Endothelial cell (in vitro differentiated cells): Measurements from ENCODE around the gene CSH2. TPM values are rescaled to one million over a fixed set of nuclear protein-coding genes. Genes with fewer than 3 reads are reported as not detected.

Experiments used
- DNase-seq: peaks from one replicate; pipeline ENCODE4 v3.0.0; 2021; ENCODE audit warnings: low spot score
- H3K27ac Mint-ChIP-seq: one replicate; pipeline ENCODE4 v1.8.0; 2021; ENCODE audit warnings: mixed read lengths, inconsistent platforms; ENCODE audit not compliant: unreplicated experiment
- H3K27me3 Mint-ChIP-seq: one replicate; pipeline ENCODE4 v1.8.0; 2021; ENCODE audit warnings: mild to moderate bottlenecking, moderate library complexity, mixed read lengths, inconsistent platforms; ENCODE audit not compliant: unreplicated experiment
- H3K36me3 Mint-ChIP-seq: one replicate; pipeline ENCODE4 v1.8.0; 2021; ENCODE audit warnings: mild to moderate bottlenecking, low read depth, mixed read lengths, inconsistent platforms; ENCODE audit not compliant: unreplicated experiment
- H3K4me1 Mint-ChIP-seq: one replicate; pipeline ENCODE4 v1.8.0; 2021; ENCODE audit warnings: mild to moderate bottlenecking, mixed read lengths, inconsistent platforms; ENCODE audit not compliant: unreplicated experiment
- H3K4me3 Mint-ChIP-seq: one replicate; pipeline ENCODE4 v1.8.0; 2021; ENCODE audit warnings: mild to moderate bottlenecking, mixed read lengths, inconsistent platforms; ENCODE audit not compliant: unreplicated experiment
- H3K9me3 Mint-ChIP-seq: one replicate; pipeline ENCODE4 v1.8.0; 2021; ENCODE audit warnings: mixed read lengths, inconsistent platforms; ENCODE audit not compliant: unreplicated experiment
- CTCF ChIP-seq: fragments of 200-600 bp; sonication (generic); IDR thresholded peaks from one replicate; pipeline ENCODE4 v1.5.0; 2021; ENCODE audit warnings: antibody characterized with exemption; ENCODE audit not compliant: unreplicated experiment
- total RNA-seq: library from RNA; stranded (reverse); fragmentation: NEBNext Ultra II Directional; extraction: Animal tissue kit (Norgen Biotek cat#: 25700); gene quantifications from one replicate; pipeline ENCODE4 v1.2.1, GENCODE V29; 2021; ENCODE audit not compliant: unreplicated experiment

Gene CSH2
- total RNA-seq, 1 donor from 2014 or later: not detected

- Mint-ChIP-seq H3K4me3 (no peak overlapping the region), H3K4me1 (peaks cover 20% of the 10 kb centered on the region), H3K9me3 (no peaks in the 10 kb centered on the region), H3K27ac (no peak overlapping the region), H3K27me3 (peaks cover 4% of the 10 kb centered on the region), H3K36me3 (peaks cover 14% of the 10 kb centered on the region)
- no peak for DNase-seq
- no peak for TF ChIP-seq CTCF
Observed at GRCh38 chr17:63838631-63839171, 34.8 kb downstream of the CSH2 start.

GRCh38 chr17:63837962-63838600 lies 35.4 kb downstream of the CSH2 start:
- Mint-ChIP-seq H3K36me3 (peaks cover 19% of the 10 kb centered on the region), H3K4me1 (peaks cover 18% of the 10 kb centered on the region), H3K9me3 (no peaks in the 10 kb centered on the region), H3K4me3 (no peak overlapping the region), H3K27me3 (peaks cover 4% of the 10 kb centered on the region), H3K27ac (no peak overlapping the region)
- DNase-seq: no peak
- TF ChIP-seq CTCF: no peak

GRCh38 chr17:63837480-63837879 lies 36.0 kb downstream of the CSH2 start:
- H3K9me3 Mint-ChIP-seq: no peaks in the 10 kb centered on the region
- peaks cover 4% of the 10 kb centered on the region for H3K27me3 Mint-ChIP-seq
- H3K4me3 Mint-ChIP-seq: no peak overlapping the region
- H3K27ac Mint-ChIP-seq: no peak overlapping the region
- no peak for TF ChIP-seq CTCF
- DNase-seq: no peak
- H3K36me3 Mint-ChIP-seq: peaks cover 19% of the 10 kb centered on the region
- peaks cover 18% of the 10 kb centered on the region for H3K4me1 Mint-ChIP-seq

GRCh38 chr17:63836811-63837210 lies 36.7 kb downstream of the CSH2 start:
- peaks cover 6% of the 10 kb centered on the region for H3K27me3 Mint-ChIP-seq
- no peak overlapping the region for H3K27ac Mint-ChIP-seq
- no peaks in the 10 kb centered on the region for H3K9me3 Mint-ChIP-seq
- peaks cover 25% of the 10 kb centered on the region for H3K36me3 Mint-ChIP-seq
- peaks cover 17% of the 10 kb centered on the region for H3K4me1 Mint-ChIP-seq
- DNase-seq: no peak
- TF ChIP-seq CTCF: no peak
- peak overlapping the region; percentile 68 for H3K4me3 Mint-ChIP-seq

GRCh38 chr17:63835167-63835720 lies 38.2 kb downstream of the CSH2 start:
- no peaks in the 10 kb centered on the region for H3K9me3 Mint-ChIP-seq
- H3K4me1 Mint-ChIP-seq: peaks cover 19% of the 10 kb centered on the region
- peaks cover 40% of the 10 kb centered on the region for H3K36me3 Mint-ChIP-seq
- no peak overlapping the region for H3K27ac Mint-ChIP-seq
- H3K4me3 Mint-ChIP-seq: no peak overlapping the region
- DNase-seq: no peak
- peaks cover 13% of the 10 kb centered on the region for H3K27me3 Mint-ChIP-seq
- no peak for TF ChIP-seq CTCF
